GM12891 (cell line): Measurements from ENCODE around the gene ADAMTS19.

Experiments
- PAX5 ChIP-seq: IDR thresholded peaks from 2 replicates; pipeline ENCODE4 v1.6.1; 2011; ENCODE audit warnings: low read length, moderate library complexity, mild to moderate bottlenecking; ENCODE audit not compliant: insufficient read depth, severe bottlenecking
- POLR2A ChIP-seq: IDR thresholded peaks from 2 replicates; pipeline ENCODE4 v1.6.1; 2011; ENCODE audit warnings: low read depth, low read length, control low read depth
- POLR2AphosphoS5 ChIP-seq: IDR thresholded peaks from 2 replicates; pipeline ENCODE4 v1.6.1; 2011; ENCODE audit warnings: low read depth, low read length, control low read depth
- POU2F2 ChIP-seq: IDR thresholded peaks from 2 replicates; pipeline ENCODE4 v1.6.1; 2011; ENCODE audit warnings: low read depth, mild to moderate bottlenecking, control low read depth, low read length, moderate library complexity
- TAF1 ChIP-seq: IDR thresholded peaks from 2 replicates; pipeline ENCODE4 v1.6.1; 2011; ENCODE audit warnings: low read depth, low read length, control low read depth

DNA sequence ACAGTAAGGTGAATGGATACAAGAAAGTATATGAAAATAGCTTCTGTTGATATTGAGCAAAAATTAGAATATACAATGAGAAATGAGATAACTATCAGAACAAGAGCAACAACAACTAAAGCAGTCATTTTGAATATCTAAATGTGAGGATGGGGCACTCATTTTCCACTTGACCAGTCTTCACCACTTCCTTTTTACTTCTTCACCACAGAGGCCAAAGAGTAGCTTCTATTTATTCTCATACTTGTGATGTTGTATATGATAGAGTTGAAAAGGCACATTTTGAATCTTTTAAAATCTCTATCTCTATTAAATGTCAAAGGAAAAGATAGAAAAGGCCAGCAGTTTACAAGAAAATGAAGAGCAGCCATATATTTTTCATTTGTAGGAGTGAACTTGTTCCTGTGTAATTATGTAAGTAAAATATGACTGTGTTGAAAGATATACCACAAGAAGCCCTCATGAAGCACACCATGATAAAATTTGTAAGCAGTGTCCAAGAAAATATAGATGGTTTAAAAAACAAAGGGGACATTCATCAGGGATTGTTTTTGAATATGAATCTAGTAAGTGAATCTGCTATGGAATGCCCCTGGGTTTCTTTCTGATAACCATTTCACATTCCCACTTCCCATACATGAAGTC, 39.2 kb downstream of the ADAMTS19 start:
- TF ChIP-seq POLR2A = no peak
- TF ChIP-seq POLR2AphosphoS5 = no peak
- TF ChIP-seq TAF1 = no peak
- TF ChIP-seq PAX5 = no peak
- TF ChIP-seq POU2F2 = no peak
